ENCODE measurements around the gene MAMDC2.

DNA sequence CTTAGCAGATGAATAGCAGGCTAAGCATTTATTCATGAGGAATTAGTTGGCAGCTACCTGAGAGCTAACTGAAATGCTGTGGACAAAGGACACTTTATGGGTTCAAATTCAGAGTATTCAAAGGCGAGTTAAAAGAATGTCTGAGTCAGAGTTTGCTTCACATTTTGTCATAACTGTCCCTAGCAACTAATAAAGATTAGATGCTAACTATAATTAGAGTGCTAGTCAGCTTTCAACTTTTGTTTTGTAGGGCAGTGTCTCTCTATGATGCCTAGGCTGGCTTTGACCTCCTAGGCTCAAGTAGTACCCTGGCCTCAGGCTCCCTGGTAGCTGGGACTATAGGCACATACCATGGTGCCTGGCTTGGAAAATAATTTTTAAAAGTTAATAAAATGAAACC lies 219.8 kb downstream of the MAMDC2 start:
- TF ChIP-seq BCL11A (IDR thresholded peaks at IDR 0.05; ENCODE audit: low read depth in 2 of 2, low read length in 2 of 2) (no peak), JUN (IDR thresholded peaks at IDR 0.05; ENCODE audit: low read depth, low read length) (no peak), EZH2 (IDR thresholded peaks at IDR 0.05; ENCODE audit: low read depth, low read length, severe bottlenecking) (no peak), GABPA (IDR thresholded peaks at IDR 0.05; ENCODE audit: borderline replicate concordance, insufficient read depth, low read length) (no peak)
- TF ChIP-seq, protein P1, sequence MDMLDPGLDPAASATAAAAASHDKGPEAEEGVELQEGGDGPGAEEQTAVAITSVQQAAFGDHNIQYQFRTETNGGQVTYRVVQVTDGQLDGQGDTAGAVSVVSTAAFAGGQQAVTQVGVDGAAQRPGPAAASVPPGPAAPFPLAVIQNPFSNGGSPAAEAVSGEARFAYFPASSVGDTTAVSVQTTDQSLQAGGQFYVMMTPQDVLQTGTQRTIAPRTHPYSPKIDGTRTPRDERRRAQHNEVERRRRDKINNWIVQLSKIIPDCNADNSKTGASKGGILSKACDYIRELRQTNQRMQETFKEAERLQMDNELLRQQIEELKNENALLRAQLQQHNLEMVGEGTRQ (IDR thresholded peaks at IDR 0.05; ENCODE audit: low read length), result no peak
- TF ChIP-seq, protein P2, sequence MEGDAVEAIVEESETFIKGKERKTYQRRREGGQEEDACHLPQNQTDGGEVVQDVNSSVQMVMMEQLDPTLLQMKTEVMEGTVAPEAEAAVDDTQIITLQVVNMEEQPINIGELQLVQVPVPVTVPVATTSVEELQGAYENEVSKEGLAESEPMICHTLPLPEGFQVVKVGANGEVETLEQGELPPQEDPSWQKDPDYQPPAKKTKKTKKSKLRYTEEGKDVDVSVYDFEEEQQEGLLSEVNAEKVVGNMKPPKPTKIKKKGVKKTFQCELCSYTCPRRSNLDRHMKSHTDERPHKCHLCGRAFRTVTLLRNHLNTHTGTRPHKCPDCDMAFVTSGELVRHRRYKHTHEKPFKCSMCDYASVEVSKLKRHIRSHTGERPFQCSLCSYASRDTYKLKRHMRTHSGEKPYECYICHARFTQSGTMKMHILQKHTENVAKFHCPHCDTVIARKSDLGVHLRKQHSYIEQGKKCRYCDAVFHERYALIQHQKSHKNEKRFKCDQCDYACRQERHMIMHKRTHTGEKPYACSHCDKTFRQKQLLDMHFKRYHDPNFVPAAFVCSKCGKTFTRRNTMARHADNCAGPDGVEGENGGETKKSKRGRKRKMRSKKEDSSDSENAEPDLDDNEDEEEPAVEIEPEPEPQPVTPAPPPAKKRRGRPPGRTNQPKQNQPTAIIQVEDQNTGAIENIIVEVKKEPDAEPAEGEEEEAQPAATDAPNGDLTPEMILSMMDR (IDR thresholded peaks at IDR 0.05; ENCODE audit: control extremely low read depth in 1 of 3, insufficient read depth in 1 of 3, low read depth in 1 of 3, low read length in 3 of 3), result no peak

Data from H1 (cell line).